ENCODE results near the gene SCGB3A1. TPM values are rescaled to one million over a fixed set of nuclear protein-coding genes. Genes with fewer than 3 reads are reported as not detected.

The SCGB3A1 gene
- total RNA-seq, 1 donor, result not detected

DNA sequence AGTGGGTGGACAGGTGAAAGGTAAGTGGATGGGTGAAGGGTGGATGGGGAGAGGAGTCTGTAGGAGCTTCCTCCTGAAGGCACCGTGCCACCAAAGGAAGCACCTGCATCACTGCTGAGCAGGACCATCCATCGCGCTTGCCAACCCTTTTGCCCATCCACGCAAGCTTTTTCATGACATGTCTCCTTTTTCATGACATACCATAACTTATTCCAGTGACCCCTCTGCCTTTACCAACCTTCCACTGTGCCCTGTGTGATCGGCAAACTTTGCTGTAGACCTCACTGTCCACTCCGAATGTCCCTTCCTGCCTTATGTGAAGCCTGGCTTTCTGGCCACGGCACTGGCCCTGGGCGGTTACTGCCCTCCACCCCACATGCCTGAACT is 44.7 kb upstream of the SCGB3A1 start:
- TF ChIP-seq, protein P1, sequence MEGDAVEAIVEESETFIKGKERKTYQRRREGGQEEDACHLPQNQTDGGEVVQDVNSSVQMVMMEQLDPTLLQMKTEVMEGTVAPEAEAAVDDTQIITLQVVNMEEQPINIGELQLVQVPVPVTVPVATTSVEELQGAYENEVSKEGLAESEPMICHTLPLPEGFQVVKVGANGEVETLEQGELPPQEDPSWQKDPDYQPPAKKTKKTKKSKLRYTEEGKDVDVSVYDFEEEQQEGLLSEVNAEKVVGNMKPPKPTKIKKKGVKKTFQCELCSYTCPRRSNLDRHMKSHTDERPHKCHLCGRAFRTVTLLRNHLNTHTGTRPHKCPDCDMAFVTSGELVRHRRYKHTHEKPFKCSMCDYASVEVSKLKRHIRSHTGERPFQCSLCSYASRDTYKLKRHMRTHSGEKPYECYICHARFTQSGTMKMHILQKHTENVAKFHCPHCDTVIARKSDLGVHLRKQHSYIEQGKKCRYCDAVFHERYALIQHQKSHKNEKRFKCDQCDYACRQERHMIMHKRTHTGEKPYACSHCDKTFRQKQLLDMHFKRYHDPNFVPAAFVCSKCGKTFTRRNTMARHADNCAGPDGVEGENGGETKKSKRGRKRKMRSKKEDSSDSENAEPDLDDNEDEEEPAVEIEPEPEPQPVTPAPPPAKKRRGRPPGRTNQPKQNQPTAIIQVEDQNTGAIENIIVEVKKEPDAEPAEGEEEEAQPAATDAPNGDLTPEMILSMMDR (IDR thresholded peaks at IDR 0.05; ENCODE audit: insufficient read depth, low read length), result no peak
- no peak for DNase-seq (ENCODE audit: low read depth)
- H3K4me3 ChIP-seq (ENCODE audit: low read depth, low read length), result no peak overlapping the region

DNA sequence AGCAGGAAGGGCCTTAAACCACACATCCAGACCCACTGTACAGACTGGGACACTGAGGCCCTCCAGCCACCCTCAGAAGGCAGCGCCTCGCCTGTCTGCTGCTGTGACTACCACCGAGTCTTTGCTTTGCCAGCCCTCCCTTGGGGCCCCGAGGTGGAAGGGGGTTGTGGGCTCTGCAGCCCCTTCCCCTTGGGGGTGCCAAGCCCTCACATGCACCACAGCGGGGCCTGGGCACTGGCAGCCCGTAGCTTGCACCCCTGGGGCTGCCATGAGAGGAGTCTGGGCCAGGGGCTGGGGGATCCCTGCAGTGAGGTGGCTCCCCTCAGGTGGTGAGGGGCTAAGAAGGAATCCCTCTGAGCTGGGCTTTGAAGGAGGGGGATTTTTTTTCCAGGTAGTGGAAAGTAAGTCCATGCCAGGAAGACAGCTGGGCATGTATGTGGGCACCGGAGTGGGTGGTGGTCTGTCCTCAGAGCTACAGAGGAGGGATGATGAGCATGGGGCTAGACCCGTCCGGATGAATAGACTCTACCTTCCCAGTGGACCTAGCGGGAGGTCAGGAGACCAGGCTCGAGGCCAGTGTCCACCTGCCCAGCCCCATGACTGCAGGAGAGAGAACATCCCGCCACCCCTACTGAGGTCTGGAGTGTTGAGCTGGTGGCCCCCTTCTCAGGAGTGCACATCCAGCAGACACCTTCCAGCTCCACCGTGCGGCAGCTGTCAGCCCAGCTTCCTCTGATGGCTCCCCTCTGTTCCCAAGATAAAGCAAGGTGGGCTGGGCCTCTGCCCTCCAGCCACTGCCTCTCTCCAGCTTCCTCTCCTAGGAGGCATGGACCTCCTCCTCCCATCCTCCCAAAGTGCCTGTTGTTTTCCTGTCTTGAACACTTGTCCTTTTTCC is 42.2 kb upstream of the SCGB3A1 start:
- TF ChIP-seq, protein P1 (IDR thresholded peaks at IDR 0.05; ENCODE audit: insufficient read depth, low read length), result no peak
- no peak for DNase-seq (ENCODE audit: low read depth)
- H3K4me3 ChIP-seq (ENCODE audit: low read depth, low read length), result no peak overlapping the region

DNA sequence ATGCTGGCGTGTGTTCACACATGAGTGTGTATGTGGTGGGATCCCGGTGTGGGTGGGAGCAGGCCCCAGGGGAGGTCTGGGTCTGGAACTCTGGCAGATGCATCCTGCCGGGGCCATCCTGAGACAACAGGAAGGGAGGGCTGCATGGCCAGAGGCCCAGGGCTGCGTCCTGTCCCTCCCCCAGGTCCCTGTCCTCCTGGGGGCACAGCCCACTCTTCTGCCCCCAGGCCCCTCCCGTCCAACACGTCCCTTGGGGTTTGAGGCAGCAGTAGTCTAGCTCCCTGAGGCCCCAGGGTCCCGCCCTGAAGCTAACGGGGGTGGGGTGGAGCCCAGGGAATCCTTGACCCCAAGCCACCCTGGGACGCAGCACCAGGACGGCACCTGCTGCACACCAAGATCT is 41.5 kb upstream of the SCGB3A1 start:
- DNase-seq (ENCODE audit: low read depth), result no peak
- TF ChIP-seq, protein P1 (IDR thresholded peaks at IDR 0.05; ENCODE audit: insufficient read depth, low read length), result no peak
- no peak overlapping the region for H3K4me3 ChIP-seq (ENCODE audit: low read depth, low read length)

DNA sequence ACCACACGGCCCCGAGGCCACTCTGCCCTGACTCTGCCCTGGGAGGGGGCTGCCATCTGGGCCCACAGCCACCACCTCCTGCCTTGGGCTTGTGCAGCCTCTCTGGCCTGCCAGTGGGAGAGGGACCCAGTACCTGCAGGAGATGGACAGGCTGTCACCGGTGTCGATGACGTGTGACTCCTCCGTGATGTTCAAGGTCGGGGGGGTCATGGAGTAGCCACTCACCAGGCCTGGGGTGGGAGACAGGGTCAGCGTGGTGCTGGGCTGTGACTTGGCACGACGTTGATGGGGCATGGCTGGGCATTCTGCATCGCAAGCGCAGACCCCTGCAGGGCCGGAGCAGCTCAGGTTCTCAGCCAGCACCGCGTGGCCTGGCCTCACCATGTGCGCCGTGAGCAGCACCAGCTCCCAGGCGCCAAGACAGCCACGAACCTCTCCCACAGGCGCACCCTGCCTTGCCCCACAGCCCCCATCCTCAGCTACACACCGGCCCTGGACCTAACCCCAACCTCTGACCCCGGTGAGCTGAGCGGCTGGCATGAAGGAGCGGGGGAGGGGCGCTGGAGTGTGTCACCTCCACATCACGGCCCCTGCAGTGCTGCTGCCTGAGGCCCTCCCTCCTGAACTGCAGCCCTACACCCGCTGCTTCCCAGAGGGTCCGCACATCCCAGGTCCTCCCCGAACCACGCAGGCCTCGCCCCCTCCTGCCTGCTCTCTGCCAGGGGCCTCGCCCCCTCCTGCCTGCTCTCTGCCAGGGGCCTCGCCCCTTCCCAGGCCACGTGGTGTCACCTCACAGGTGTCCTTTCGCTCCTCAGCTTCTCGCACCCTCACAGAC is 40.5 kb upstream of the SCGB3A1 start:
- no peak for DNase-seq (ENCODE audit: low read depth)
- no peak overlapping the region for H3K4me3 ChIP-seq (ENCODE audit: low read depth, low read length)
- TF ChIP-seq, protein P1 (IDR thresholded peaks at IDR 0.05; ENCODE audit: insufficient read depth, low read length), result no peak

DNA sequence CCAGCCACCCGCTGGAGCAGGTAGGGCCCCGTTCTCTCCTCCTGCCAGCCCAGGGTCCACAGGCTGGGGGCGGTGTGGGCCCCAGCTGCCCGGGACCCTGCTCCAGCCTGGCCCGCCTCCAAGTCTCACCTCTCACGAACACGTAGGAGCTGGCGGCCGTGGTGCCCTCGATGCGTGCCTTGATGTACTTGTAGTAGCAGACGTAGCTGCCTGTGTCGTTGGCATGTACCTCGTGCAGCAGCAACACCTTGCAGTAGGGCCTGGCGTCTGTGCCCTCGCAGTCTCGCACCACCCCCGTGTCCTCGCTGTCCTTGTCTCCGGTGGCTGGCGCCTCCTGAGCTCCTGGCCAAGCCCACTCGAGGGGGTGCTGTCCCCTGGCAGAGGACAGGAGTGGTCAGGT is 39.1 kb upstream of the SCGB3A1 start:
- H3K4me3 ChIP-seq (ENCODE audit: low read depth, low read length), result no peak overlapping the region
- TF ChIP-seq, protein P1 (IDR thresholded peaks at IDR 0.05; ENCODE audit: insufficient read depth, low read length), result no peak
- no peak for DNase-seq (ENCODE audit: low read depth)

DNA sequence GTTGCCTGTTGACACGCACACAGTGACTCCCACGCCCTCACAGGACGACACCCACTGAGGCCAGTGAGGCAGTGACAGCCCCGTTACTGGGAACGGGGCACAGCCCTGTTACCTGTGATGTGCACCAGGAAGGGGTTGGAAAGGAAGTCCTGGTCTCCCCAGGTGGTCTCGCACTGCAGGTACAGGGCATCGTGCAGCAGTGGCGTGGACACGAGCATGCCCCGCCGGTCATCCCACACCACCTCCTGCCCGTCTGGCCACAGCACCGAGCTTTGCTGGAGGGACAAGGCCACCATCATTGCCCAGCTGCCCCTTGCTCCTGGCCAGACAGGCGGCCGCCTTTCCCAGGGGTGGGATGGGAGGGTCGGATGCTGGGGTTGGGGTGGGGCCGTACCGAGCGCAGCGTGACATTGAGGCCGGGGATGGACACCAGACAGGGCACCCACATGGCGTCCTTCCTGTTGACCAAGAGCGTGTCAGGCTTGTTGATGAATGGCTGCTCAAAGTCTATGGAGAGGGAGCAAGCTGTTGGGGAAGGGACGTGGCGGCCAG is 38.6 kb upstream of the SCGB3A1 start:
- DNase-seq (ENCODE audit: low read depth), result no peak
- TF ChIP-seq, protein P1 (IDR thresholded peaks at IDR 0.05; ENCODE audit: insufficient read depth, low read length), result no peak
- H3K4me3 ChIP-seq (ENCODE audit: low read depth, low read length), result no peak overlapping the region

All from fibroblast of the aortic adventitia (primary cell).